Peyer's patch (tissue), 4 donors: Measurements from ENCODE around the gene TRAF2. TPM values are rescaled to one million over a fixed set of nuclear protein-coding genes. Genes with fewer than 3 reads are reported as not detected.

Experiments used
- DNase-seq, 3 donors: peaks; one replicate each; pipeline ENCODE4 v3.0.0-alpha.2; 2017 to 2019
- H3K27ac ChIP-seq, 4 donors: fragments of 200-600 bp; sonication (generic); one replicate each; pipeline ENCODE4 v1.5.1; 2016 to 2019
- H3K27me3 ChIP-seq, 2 donors: fragments of 200-600 bp; sonication (generic); one replicate each; pipeline ENCODE4 v1.5.1; 2019
- H3K36me3 ChIP-seq, 3 donors: fragments of 200-600 bp; sonication (generic); one replicate each; pipeline ENCODE4 v1.5.1; 2016 to 2019
- H3K4me1 ChIP-seq, 4 donors: fragments of 200-600 bp; sonication (generic); one replicate each; pipeline ENCODE4 v1.5.1; 2016 to 2019
- H3K4me3 ChIP-seq, 4 donors: fragments of 200-600 bp; sonication (generic); 1 replicate in 3 of 4; 2 replicates in 1 of 4; pipeline ENCODE4 v1.5.1; 2016 to 2019; ENCODE audit warnings: mild to moderate bottlenecking in 1 of 4
- H3K9me3 ChIP-seq, 4 donors: fragments of 200-600 bp; sonication (generic); one replicate each; pipeline ENCODE4 v1.5.1; 2016 to 2019; ENCODE audit warnings: mild to moderate bottlenecking in 1 of 4
- CTCF ChIP-seq, 6 experiments: fragments of 450-650 bp in 4 of 6; fragments of 200-600 bp in 2 of 6; sonication (generic) in 1 of 6; IDR thresholded peaks; one replicate each; pipeline ENCODE4 v1.5.1; 2017 to 2019; ENCODE audit warnings: antibody characterized with exemption in 6 of 6, mild to moderate bottlenecking in 3 of 6, moderate library complexity in 1 of 6
- POLR2A ChIP-seq, 2 donors: fragments of 450-650 bp; IDR thresholded peaks; one replicate each; pipeline ENCODE4 v1.5.1; 2017; ENCODE audit warnings: antibody characterized with exemption in 2 of 2, mild to moderate bottlenecking in 2 of 2, moderate library complexity in 2 of 2
- total RNA-seq, 4 donors: library from RNA; depleted of rRNA; stranded (reverse); fragments of >200 nt; gene quantifications; one replicate each; pipeline ENCODE4 v1.1.0, GENCODE V29; 2016

Gene TRAF2
- total RNA-seq, 4 donors from 2014 or later, result 17.5 to 75.1 (median 22.2) TPM

GRCh38 chr9:136962701-136963248 lies 76.5 kb downstream of the TRAF2 start:
- no peaks in the 10 kb centered on the region for H3K27me3 ChIP-seq
- peaks cover 0 to 26% (median 0%) of the 10 kb centered on the region in 4 donors for H3K4me1 ChIP-seq
- H3K4me3 ChIP-seq, result no peak overlapping the region
- TF ChIP-seq POLR2A (IDR thresholded peaks at IDR 0.05), result no peak
- no peak for TF ChIP-seq CTCF (IDR thresholded peaks at IDR 0.05)
- no peak overlapping the region for H3K27ac ChIP-seq
- H3K9me3 ChIP-seq, result no peaks in the 10 kb centered on the region
- H3K36me3 ChIP-seq, result no peaks in the 10 kb centered on the region
- no peak for DNase-seq

GRCh38 chr9:136963341-136963740 lies 77.0 kb downstream of the TRAF2 start:
- no peak for TF ChIP-seq POLR2A (IDR thresholded peaks at IDR 0.05)
- TF ChIP-seq CTCF (IDR thresholded peaks at IDR 0.05), result no peak
- Histone ChIP-seq H3K27ac (no peak overlapping the region), H3K27me3 (no peaks in the 10 kb centered on the region), H3K4me3 (no peak overlapping the region), H3K9me3 (no peaks in the 10 kb centered on the region), H3K36me3 (no peaks in the 10 kb centered on the region), H3K4me1 (peaks cover 0 to 26% (median 0%) of the 10 kb centered on the region in 4 donors)
- no peak for DNase-seq

- TF ChIP-seq POLR2A (IDR thresholded peaks at IDR 0.05), result no peak
- TF ChIP-seq CTCF (IDR thresholded peaks at IDR 0.05), result no peak
- DNase-seq, result no peak
- H3K4me1 ChIP-seq, result peaks cover 0 to 26% (median 0%) of the 10 kb centered on the region in 4 donors
- H3K4me3 ChIP-seq, result no peak overlapping the region
- no peaks in the 10 kb centered on the region for H3K27me3 ChIP-seq
- H3K9me3 ChIP-seq, result no peaks in the 10 kb centered on the region
- no peak overlapping the region for H3K27ac ChIP-seq
- no peaks in the 10 kb centered on the region for H3K36me3 ChIP-seq
These were observed 77.4 kb downstream of the TRAF2 start for GRCh38 chr9:136963751-136964150.

GRCh38 chr9:136964171-136964689 lies 77.9 kb downstream of the TRAF2 start:
- Histone ChIP-seq H3K27ac (peak overlapping the region in 1 of 4 donors; percentile 5), H3K27me3 (no peaks in the 10 kb centered on the region), H3K36me3 (no peaks in the 10 kb centered on the region), H3K4me3 (no peak overlapping the region), H3K4me1 (peaks cover 0 to 26% (median 0%) of the 10 kb centered on the region in 4 donors), H3K9me3 (no peaks in the 10 kb centered on the region)
- no peak for TF ChIP-seq CTCF (IDR thresholded peaks at IDR 0.05)
- TF ChIP-seq POLR2A (IDR thresholded peaks at IDR 0.05), result no peak
- DNase-seq, result peak in 2 of 3 donors; percentile 62 to 70

GRCh38 chr9:136964833-136965422 lies 78.6 kb downstream of the TRAF2 start:
- peaks cover 0 to 26% (median 0%) of the 10 kb centered on the region in 4 donors for H3K4me1 ChIP-seq
- TF ChIP-seq CTCF (IDR thresholded peaks at IDR 0.05) (no peak), POLR2A (IDR thresholded peaks at IDR 0.05) (no peak)
- H3K27ac ChIP-seq, result peak overlapping the region in 1 of 4 donors; percentile 5
- no peaks in the 10 kb centered on the region for H3K9me3 ChIP-seq
- no peak overlapping the region for H3K4me3 ChIP-seq
- no peak for DNase-seq
- no peaks in the 10 kb centered on the region for H3K27me3 ChIP-seq
- no peaks in the 10 kb centered on the region for H3K36me3 ChIP-seq
